ENCODE measurements around the gene EDN2.

Gene EDN2

GRCh38 chr1:41430069-41430468 is 54.4 kb downstream of the EDN2 start:
- no peak for TF ChIP-seq CTCF (IDR thresholded peaks at IDR 0.05; ENCODE audit: low read depth, low read length)
- no peaks in the 10 kb centered on the region for H3K27me3 ChIP-seq (ENCODE audit: insufficient read depth, low read depth, severe bottlenecking)
- DNase-seq = no peak
- no peaks in the 10 kb centered on the region for H3K36me3 ChIP-seq
- no peak overlapping the region for H3K4me3 ChIP-seq (ENCODE audit: low read depth, low read length)
- H3K27ac ChIP-seq = no peak overlapping the region
- H3K9me3 ChIP-seq (ENCODE audit: severe bottlenecking) = no peaks in the 10 kb centered on the region

- Histone ChIP-seq H3K9me3 (ENCODE audit: severe bottlenecking) (no peaks in the 10 kb centered on the region), H3K27ac (no peak overlapping the region), H3K27me3 (ENCODE audit: insufficient read depth, low read depth, severe bottlenecking) (no peaks in the 10 kb centered on the region), H3K4me3 (ENCODE audit: low read depth, low read length) (no peak overlapping the region), H3K36me3 (no peaks in the 10 kb centered on the region)
- DNase-seq = no peak
- TF ChIP-seq CTCF (IDR thresholded peaks at IDR 0.05; ENCODE audit: low read depth, low read length) = no peak
Measured at GRCh38 chr1:41429641-41430035, 54.8 kb downstream of the EDN2 start.

All from WERI-Rb-1 (cell line).